OCI-LY3 (cell line): ENCODE results near the gene CD209.

Experiments used
- H2AFZ ChIP-seq: fragments of 200-600, 300-600 bp; shearing (Covaris generic); 2 replicates; pipeline ENCODE4 v1.6.0; 2014; ENCODE audit warnings: antibody characterized with exemption, low read depth, low read length
- H3K27ac ChIP-seq: fragments of 200-600, 300-600 bp; sonication (generic); 2 replicates; pipeline ENCODE4 v1.5.1; 2014; ENCODE audit warnings: mild to moderate bottlenecking, low read length, moderate library complexity, mixed read lengths
- H3K27me3 ChIP-seq: fragments of 200-600, 300-600 bp; sonication (generic); 2 replicates; pipeline ENCODE4 v1.6.1; 2014; ENCODE audit warnings: low read depth, low read length, mixed read lengths
- H3K36me3 ChIP-seq: fragments of 200-600, 300-600 bp; sonication (generic); replicated peaks from 2 replicates; pipeline ENCODE3; 2014; ENCODE audit warnings: low read depth, low read length, mixed read lengths
- H3K4me1 ChIP-seq: fragments of 300-600, 200-600 bp; sonication (generic); 2 replicates; pipeline ENCODE4 v1.6.1; 2014; ENCODE audit warnings: low read length, mixed read lengths
- H3K4me2 ChIP-seq: fragments of 200-600, 300-600 bp; sonication (generic); 2 replicates; pipeline ENCODE4 v1.6.1; 2014; ENCODE audit warnings: low read length, mixed read lengths
- H3K4me3 ChIP-seq: fragments of 300-600, 200-600 bp; sonication (generic); 2 replicates; pipeline ENCODE4 v1.5.1; 2014; ENCODE audit warnings: antibody characterized with exemption, mild to moderate bottlenecking, low read length, moderate library complexity
- H3K79me2 ChIP-seq: fragments of 300-600, 200-600 bp; shearing (Covaris generic); 2 replicates; pipeline ENCODE4 v1.6.1; 2014; ENCODE audit warnings: mild to moderate bottlenecking, low read length, mixed read lengths
- H3K9ac ChIP-seq: fragments of 300-600, 200-600 bp; shearing (Covaris generic); 2 replicates; pipeline ENCODE4 v1.6.0; 2014; ENCODE audit warnings: mild to moderate bottlenecking, low read length, moderate library complexity
- H3K9me3 ChIP-seq: fragments of 200-600, 300-600 bp; shearing (Covaris generic); 2 replicates; pipeline ENCODE4 v1.6.1; 2014; ENCODE audit warnings: low read length, mixed read lengths; ENCODE audit not compliant: insufficient read depth
- H4K20me1 ChIP-seq: fragments of 200-600, 300-600 bp; sonication (generic); 2 replicates; pipeline ENCODE4 v1.6.1; 2016; ENCODE audit warnings: low read length, mixed read lengths; ENCODE audit not compliant: insufficient read depth
- CTCF ChIP-seq: fragments of 200-600, 300-600 bp; sonication (generic); IDR thresholded peaks from 2 replicates; pipeline ENCODE4 v1.5.1; 2014; ENCODE audit warnings: antibody characterized with exemption, low read length, low read depth
- EZH2phosphoT487 ChIP-seq: fragments of 200-600 bp; shearing (Covaris generic); IDR thresholded peaks from 2 replicates; pipeline ENCODE4 v1.6.1; 2018; ENCODE audit warnings: antibody characterized with exemption, mixed run types, low read depth

The CD209 gene

GRCh38 chr19:7722231-7722651 is 25.1 kb downstream of the CD209 start:
- Histone ChIP-seq H3K4me3 (no peak overlapping the region), H3K79me2 (no peaks in the 10 kb centered on the region), H4K20me1 (no peaks in the 10 kb centered on the region), H3K27ac (no peak overlapping the region), H3K4me1 (no peaks in the 10 kb centered on the region), H3K36me3 (no peaks in the 10 kb centered on the region), H3K4me2 (no peak overlapping the region), H3K9ac (no peak overlapping the region), H3K27me3 (peaks cover 39% of the 10 kb centered on the region), H2AFZ (no peak overlapping the region), H3K9me3 (no peaks in the 10 kb centered on the region)
- no peak for TF ChIP-seq CTCF
- no peak for TF ChIP-seq EZH2phosphoT487

- Histone ChIP-seq H2AFZ (no peak overlapping the region), H4K20me1 (no peaks in the 10 kb centered on the region), H3K4me3 (no peak overlapping the region), H3K27me3 (peaks cover 39% of the 10 kb centered on the region), H3K27ac (no peak overlapping the region), H3K9ac (no peak overlapping the region), H3K4me1 (no peaks in the 10 kb centered on the region), H3K9me3 (peaks cover 4% of the 10 kb centered on the region), H3K36me3 (no peaks in the 10 kb centered on the region), H3K79me2 (no peaks in the 10 kb centered on the region), H3K4me2 (no peak overlapping the region)
- TF ChIP-seq EZH2phosphoT487 (no peak), CTCF (no peak)
Measured at GRCh38 chr19:7720351-7720750, 27.0 kb downstream of the CD209 start.

DNA sequence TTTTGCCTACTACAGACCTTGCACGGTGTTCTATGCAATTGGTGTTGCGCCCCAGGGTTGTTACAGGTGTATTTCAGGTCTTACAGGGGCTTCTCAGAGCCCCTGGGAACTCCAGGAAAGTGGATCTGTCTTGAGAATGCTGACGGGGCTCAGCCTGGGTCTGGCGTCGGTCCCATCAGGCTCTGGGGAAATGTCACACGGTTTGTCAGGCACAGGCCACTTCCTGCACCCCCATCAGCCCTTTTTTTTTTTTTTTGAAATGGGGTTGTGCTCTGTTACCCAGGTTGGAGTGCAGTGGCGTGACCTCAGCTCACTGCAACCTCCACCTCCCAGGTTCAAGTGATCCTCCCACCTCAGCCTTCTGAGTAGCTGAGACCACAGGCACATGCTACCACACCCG is 28.7 kb downstream of the CD209 start:
- no peaks in the 10 kb centered on the region for H4K20me1 ChIP-seq
- peaks cover 32% of the 10 kb centered on the region for H3K27me3 ChIP-seq
- no peak overlapping the region for H2AFZ ChIP-seq
- no peak for TF ChIP-seq EZH2phosphoT487
- TF ChIP-seq CTCF: no peak
- H3K79me2 ChIP-seq: no peaks in the 10 kb centered on the region
- peaks cover 2% of the 10 kb centered on the region; the same call in 1 of the 2 replicates for H3K4me1 ChIP-seq
- no peak overlapping the region for H3K9ac ChIP-seq
- H3K4me2 ChIP-seq: no peak overlapping the region
- no peak overlapping the region for H3K27ac ChIP-seq
- H3K4me3 ChIP-seq: no peak overlapping the region
- no peaks in the 10 kb centered on the region for H3K36me3 ChIP-seq
- H3K9me3 ChIP-seq: peaks cover 4% of the 10 kb centered on the region

DNA sequence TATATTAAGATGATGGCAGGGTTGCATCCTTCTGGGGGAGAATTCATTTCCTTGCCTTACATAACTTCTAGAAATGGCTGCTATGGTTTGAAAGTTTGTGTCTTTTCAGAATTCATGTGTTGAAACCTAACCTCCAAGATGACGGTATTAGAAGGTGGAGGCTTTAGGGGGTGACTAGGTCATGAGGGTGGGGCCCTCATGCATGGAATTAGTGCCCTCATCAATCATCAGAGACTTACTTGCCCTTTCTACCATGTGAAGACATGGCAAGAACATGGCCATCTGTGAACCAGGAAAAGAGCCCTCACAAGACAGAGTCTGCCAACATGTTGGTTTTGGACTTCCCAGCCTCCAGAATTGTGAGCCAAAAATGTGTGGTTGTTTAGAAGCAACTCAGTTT is 30.6 kb downstream of the CD209 start:
- Histone ChIP-seq H3K79me2 (no peaks in the 10 kb centered on the region), H3K4me1 (peaks cover 2% of the 10 kb centered on the region; the same call in 1 of the 2 replicates), H3K27ac (no peak overlapping the region), H3K4me3 (no peak overlapping the region), H3K9ac (no peak overlapping the region), H2AFZ (no peak overlapping the region), H3K27me3 (peaks cover 23% of the 10 kb centered on the region), H3K9me3 (peaks cover 4% of the 10 kb centered on the region), H4K20me1 (no peaks in the 10 kb centered on the region), H3K36me3 (no peaks in the 10 kb centered on the region), H3K4me2 (no peak overlapping the region)
- TF ChIP-seq EZH2phosphoT487 (no peak), CTCF (no peak)
